Activated CD8-positive, alpha-beta memory T cell treated with anti-CD3 and anti-CD28 coated beads for 48 hours (primary cell): Measurements from ENCODE around the gene LYVE1.

Experiments used
- DNase-seq, 3 experiments: peaks; one replicate each; pipeline ENCODE4 v3.0.0-alpha.2; 2020; ENCODE audit warnings: low read depth in 2 of 3, low spot score in 2 of 3

The LYVE1 gene

DNA sequence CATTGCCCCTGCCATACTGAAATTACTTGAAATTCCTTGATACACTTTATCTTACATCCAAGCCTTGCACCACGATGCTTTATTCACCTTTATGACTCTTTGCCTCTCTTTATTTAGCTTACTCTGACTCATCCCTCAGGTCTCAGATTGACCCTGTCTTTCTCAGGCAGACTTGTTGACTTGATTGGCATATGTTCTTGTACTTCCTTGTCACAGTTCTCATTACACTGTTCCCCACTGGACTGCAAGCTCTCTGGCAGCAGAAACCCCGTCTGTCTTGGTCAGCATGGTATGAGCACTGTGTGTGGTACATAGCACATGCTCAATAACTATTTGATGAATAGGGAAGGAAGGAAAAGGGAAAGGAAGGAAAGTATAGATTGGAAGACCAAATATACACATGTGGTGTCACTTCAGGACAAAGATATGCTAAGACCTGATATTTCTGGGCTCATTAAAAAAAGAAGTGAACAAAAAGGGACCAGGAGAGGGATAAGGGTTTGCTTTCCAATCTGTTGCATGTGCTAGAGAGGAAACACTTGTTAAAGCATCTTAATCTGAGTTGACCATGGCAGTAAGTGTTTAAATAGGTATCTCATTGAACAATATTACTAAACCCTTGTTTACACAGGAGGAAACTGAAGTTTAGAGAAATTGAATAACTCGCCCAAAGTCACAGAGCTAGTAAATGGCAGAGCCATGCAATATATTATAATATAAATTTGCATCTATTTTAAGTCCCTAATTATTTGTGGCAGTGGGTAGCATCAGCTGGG is 7.2 kb downstream of the LYVE1 start:
- DNase-seq = no peak

DNA sequence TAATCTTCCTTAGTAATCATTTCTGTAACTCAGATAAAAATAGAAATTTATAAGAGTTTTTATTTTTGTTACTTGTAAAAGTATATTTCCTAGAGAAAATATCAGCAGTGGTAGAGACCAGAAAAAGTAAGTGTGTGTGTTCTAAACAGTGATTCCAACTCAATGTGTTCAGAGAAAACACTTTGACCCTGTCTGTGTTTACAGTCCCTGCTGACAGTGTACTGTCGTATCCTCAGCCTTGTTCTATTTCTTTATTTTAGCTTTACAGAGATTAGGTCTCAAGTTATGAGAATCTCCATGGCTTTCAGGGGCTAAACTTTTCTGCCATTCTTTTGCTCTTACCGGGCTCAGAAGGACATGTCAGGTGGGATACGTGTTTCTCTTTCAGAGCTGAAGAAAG is 10.2 kb downstream of the LYVE1 start:
- DNase-seq = no peak

DNA sequence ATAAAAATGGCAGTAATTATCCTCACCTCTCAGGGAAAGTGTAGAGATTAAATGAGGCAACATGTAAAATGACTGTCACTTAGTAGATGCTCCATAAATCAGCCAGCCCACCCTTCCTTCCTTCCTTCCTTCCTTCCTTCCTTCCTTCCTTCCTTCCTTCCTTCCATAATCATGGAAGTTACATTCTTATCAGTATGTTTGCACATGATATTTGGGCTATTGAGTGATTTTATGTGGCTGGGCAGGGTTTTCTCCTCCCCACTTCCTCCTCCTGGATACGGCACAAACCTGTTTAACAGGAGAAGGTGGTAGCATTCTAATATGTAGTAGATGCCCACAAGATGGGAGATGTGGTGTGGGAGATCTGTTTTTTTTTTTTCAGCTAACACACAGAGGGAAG is 11.9 kb downstream of the LYVE1 start:
- DNase-seq = no peak

DNA sequence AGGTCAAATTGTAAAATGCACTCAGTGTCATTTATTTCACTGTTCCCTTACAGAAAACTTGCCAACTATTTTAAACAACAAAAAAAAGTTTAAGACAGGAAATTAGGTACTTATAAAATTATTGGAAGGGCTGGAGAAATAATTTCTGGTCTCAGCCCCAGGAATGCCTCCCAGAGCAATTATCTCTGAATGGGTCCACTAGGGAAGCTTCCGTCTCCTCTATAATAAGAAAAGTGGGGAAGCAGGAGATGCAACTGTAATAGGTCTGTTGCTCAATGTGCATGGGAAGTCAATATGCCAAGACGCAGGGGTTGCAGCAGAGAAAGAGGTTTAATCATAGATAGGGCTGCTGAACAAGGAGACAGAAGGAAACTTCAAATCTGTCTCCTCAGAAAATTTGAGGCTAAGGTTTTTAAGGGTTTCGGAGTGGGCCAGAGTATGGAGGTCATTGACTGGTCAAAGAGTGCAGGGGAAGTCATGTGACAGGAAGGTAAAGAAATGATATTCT is 16.6 kb downstream of the LYVE1 start:
- no peak for DNase-seq

DNA sequence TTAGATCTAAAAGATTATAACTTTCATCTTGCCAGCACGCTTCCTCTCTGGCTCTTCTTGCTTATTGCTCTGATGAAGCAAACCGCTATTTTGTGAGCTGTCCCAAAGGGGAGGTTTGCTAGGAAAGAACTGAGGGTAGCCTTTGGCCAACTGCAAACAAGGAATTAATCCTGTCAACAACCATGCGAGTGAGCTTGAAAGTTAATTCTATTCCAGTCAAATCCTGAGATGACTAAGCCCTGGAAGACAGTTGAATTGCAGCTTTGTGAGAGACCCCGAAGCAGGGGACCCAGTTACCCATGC is 17.2 kb downstream of the LYVE1 start:
- no peak for DNase-seq

DNA sequence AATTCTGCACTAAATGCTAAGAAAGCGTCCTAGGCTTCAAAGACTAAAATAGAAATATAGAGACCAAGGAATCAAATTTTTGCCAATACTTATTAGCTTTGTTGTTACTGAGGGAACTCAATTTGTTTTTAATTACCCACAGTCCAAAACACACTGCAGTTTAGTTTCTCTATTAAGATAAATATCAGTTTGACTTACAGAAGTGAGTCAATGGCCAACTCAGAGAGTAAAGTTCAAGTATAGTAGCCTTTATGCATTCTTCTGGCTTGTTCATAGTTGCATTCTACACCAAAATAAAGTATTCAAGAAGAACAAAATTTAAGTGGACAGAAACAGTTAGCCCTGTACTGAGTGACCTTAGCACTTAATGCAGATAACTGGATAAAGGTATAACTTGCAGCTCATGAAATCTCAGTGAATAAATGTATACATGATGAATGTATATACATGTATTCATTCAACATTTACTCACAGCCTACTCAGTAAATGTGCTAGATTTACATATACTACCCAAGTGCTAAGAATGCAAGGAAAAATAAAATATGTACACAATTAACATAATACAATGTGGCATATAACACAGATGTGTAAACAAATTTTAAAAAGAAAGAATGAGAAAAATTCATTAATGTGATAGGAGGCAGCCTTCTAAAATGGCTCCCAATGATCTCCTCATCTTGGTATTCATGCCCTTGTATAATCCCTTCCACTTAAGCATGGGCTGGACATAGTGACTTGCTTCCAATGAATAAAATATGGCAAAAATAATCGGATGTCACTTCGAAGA is 17.8 kb downstream of the LYVE1 start:
- no peak for DNase-seq

DNA sequence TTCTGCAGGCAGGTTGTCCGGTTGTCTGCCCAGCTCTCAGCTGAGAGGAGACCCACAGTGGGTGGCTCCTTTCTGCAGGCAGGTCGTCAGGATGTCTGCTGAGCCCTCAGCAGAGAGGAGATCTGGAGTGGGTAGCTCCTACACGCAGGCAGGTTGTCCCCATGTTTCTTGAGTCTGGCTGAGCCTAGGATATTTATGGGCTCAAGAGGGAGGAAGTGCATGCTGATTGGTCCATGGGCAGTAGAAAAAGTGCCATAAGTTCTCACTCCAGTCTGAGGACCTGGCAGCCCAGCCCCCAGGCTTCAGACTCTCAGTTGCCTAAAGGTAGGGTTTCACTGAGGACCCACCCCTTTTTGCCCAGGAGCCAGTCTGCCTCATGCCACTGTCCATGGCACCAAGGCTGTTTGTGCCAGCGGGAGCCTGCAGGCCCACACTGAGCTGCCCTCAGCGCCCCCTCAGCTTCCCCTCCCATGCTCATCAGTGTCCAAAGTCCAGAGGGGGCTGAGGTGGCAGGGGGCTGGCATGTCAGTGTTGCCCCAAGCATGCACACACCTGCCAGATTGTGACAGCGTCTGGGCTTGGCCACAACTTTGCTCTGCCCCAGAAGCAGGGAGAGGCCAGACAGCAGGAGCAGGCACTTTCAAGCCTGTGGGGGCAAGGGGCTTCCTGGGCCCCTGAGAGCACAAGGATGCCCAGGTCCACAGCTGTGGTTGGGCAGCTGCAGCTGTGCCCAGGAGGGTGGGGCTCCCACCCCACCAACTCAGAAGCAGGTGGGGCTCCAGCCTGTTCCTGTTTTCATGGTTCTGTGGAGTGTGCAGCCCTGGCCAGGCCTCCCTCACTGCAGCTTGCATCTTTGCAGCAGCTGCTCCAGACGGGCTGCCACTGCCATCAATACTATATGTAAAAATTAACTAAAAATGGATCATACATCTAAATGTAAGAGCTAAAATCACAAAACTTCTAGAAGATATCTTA is 23.7 kb downstream of the LYVE1 start:
- no peak for DNase-seq

DNA sequence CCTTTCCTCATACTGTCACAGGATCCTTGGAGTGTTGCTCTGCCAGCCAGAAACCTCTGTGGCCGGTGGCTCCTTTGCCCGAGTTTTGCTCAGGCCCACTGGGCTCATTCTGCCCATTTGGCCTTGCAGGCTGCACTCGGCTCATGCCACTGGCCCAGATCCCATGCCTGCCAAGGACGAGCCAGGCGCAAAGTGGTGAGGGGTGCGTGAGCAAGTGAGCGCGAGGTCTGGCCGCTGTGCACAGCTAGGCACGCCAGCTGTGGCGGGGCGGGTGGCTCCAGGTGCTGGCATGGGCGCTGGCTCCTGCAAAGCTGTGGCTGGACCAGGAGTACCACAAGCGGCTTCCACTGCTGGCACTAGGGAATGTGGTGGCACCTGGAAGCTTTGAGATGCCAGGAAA is 24.7 kb downstream of the LYVE1 start:
- DNase-seq = no peak

DNA sequence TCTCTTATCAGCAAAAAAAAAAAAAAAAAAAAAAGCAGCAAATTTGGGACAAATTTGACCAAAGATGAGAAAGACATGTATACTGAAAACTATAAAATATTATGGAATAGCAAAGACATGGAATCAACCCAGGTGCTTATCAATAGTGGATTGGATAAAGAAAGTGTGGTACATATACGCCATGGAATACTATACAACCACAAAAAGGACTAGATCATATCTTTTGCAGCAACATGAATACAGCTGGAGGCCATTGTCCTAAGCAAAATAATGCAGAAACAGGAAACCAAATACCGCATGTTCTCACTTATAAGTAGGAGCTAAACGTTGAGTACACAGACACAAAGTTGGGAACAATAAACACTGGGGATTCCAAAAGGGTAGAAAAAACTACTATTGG is 25.7 kb downstream of the LYVE1 start:
- DNase-seq = no peak

DNA sequence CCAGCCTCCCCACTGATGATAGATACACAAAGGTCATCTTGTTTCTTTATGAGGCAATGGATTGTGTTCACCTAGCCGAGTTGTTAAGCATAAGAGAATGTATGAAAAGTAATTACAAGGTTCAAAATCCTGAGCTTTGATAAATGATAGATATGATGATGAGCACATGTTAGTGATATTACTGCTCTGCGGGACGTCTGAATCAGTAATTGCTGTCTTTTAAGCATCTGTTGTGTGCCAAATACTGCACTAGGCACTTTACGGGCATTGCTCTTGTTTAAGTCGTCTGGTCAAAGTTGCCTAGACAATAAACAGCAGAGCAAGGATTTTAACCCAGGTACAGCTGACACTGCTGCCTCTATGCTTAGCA is 26.9 kb downstream of the LYVE1 start:
- no peak for DNase-seq

DNA sequence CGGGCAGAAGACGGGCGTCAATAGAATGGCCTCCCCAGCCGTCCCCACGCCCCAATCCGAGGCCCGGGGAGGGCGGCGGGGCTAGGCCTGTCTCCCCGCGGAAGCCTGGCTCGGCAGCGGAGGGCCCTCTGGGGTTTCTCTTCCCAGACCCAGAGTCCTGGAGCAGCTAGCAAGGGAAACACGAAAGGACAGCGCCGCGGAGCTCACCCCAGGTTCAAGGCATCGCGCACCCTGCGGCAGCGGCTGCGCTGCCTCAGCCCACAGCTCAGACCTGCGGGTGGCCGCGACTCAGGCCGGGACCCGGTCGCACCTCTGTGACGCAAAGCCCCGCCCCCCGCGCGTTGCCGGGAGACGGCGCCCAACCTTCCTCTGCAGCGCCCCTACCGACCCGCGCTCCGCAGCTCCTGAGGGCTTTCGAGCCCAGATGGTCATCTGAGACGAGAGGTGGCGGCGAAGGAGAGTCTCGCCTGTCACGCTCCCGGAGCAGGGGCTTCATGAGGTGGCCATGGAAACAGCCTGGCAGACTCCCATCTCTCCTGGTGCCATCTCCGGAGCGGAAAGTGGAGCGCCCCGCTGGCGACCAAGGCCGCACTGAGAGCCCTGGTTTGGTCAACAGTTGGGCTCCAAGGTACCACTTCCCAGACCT is 27.4 kb downstream of the LYVE1 start, which contains the start of gene RNF141:
Gene RNF141 (minus strand): TSS at position 273 of the 646 bp plus-strand sequence. CDS start 7,029 bp downstream, outside the sequence.
- peak; percentile 92 to 96 (median 95) for DNase-seq

DNA sequence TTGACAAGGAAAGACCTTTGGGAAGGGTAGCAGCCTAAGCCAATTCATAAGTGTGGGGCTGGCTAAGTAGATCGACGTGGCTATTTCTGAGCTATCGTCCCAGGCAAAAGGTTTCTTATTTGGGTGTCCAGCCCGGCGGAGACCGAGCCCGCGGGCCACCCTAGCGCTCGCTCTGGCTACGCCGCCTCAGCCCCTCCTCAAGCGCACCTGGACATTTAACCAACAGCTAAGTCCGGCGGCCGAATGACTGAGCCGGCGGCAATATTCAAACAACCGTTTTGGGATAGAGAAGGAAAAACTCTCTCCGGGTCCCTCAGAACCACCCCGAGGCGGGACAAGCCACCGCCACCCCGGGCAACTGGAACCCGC is 27.9 kb downstream of the LYVE1 start:
- DNase-seq = no peak

DNA sequence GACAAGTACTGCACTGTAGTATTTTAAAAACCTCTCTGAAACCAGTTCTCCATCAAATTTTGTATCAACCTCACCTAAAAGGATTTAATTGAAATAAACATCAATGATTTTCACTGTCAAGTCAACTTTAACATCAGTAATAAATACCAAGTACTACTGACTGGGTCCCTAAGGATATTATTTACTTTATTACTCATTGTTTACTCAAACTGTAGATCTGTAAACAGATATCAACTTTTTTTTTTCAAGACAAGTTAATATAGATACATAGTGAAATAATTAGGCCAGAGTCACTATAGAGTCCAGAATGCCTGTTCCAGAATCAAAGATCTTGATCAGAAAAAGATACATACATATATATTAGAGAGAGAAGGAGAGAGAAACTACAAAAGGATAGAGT is 29.1 kb downstream of the LYVE1 start:
- DNase-seq = no peak

DNA sequence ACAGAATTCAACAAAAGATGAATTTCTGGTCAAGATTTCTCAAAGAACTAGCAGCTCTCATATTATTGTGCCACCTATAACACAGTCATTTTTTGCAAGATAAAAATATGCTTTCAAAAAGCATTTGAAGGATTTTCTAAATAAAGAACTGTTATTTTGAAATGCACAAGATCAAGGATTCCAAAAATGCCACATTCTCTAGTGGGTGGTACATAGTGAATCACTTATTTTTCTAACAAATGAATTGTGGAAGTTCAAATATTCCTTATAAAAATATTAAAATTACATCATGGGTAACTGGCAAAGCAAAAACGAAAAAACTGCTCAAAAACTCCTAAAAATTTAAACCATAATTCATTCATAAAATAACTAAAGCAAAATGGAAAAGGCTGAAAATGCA is 29.5 kb downstream of the LYVE1 start:
- no peak for DNase-seq

DNA sequence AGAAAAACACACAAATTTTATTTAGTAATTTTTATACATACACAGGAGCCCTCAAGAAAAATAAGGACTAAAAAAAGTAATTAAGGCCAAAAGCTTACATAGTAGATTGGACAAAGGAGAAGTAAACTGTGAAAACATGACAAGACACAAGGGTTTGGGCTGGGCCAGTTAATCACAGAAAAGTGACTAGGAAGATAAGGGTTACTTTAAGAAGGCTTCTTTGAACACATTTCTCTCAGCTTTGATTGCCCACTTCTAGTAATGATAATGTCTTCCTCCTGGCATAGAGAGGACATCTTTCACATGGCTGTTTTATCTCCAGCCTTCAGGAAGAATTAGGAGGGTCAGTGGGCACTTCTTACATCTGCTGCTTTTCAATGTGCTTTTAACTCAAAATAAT is 30.9 kb downstream of the LYVE1 start:
- no peak for DNase-seq

DNA sequence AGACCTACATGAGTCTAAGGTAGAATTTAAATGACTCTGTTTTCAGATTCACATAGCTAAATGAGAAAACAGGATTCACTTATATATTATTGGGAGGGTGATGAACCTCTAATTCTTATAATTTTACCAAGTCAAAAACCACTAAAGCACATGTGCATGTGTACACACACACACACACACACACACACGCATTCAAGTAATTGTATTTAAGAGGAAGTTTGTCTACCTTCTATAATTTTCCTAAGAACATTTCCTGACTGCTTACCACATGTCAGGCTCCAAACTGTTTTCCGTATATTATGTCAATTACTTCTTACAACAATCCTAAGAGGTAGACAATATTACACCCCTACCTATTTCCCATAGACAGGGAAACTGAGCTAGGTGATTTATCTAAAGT is 34.1 kb downstream of the LYVE1 start:
- no peak for DNase-seq

DNA sequence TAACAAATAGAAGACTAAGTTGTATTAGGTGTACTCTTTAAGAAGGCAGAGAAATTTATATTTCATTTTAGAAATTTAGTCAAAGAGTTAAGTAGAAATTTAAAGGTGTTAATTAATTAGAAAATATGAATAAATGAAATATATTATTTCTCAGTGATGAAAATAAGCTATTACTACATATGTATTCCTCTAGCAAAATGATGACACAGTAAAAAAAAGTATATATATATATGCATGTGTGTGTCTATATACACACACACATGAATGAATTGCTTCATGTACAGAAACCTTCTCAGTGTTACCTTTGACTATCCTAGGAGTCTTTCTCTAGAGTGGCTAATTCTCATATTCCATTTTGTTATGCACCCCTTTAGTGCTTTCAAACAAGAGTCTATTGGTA is 35.1 kb downstream of the LYVE1 start:
- DNase-seq = no peak

DNA sequence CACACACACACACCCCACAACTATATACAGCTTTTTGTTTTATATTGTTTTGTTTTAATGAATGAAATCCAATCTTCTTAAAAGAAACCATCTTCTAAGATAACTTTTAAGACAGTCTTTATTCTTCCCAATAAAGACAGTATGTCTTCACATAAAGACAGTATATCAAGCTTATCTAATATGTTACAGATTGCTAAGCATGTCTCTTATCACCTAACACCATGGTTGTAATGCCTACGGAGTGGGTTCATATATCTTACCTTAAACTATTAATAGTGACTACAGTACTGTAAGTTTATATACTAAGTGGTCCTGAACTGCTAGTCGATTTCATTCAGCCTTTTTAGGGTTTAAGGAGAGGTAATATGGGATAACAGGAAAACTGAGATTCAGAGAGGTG is 35.9 kb downstream of the LYVE1 start:
- no peak for DNase-seq

DNA sequence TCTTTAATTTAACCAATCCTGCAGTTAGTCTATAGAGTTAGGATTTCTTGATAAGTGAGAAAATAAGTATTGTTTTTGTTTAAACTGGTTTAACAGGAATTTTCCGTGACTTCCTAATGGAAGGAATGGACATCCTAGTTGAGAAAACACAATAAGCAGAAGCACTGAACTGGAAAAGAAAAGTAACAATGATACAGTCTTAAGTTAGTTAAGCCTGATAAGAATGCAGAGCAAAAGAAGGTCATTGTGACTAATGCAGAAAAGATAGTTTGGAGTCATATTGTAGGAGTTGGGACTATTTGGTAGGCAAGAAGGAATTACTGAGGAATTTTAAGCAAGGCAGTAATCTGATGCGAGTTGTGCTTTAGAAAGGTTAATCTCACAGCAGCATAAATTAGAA is 39.2 kb downstream of the LYVE1 start:
- no peak for DNase-seq

DNA sequence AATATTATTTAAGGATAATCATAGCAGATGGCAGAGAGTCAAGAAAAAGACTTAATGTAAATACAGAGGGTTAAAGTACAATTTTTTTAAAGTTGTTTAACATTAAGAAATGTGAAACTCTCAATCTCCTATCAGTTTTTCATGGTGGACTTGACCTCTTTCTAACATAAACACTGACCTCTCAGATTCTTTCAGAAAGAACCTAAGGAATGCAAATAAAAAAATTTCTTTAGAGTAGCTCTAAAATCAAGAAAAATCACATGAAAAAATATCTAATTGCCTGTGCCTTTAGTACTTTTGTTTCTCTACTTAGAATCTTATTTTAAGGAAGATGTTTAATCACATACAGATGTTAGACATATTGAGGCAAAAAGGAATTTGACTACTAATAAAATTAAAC is 40.3 kb downstream of the LYVE1 start:
- no peak for DNase-seq
